Breast epithelium (tissue), 4 donors: Measurements from ENCODE around the gene TENM4. TPM values are rescaled to one million over a fixed set of nuclear protein-coding genes. Genes with fewer than 3 reads are reported as not detected.

Source experiments
- DNase-seq, 2 donors: peaks; one replicate each; pipeline ENCODE4 v3.0.0-alpha.2; 2019; ENCODE audit warnings: low spot score in 2 of 2
- H3K27ac ChIP-seq, 2 donors: fragments of 200-600 bp; sonication (generic) in 1 of 2; one replicate each; pipeline ENCODE4 v1.5.1; 2016 to 2019; ENCODE audit warnings: mild to moderate bottlenecking in 1 of 2
- H3K27me3 ChIP-seq, 2 donors: fragments of 200-600 bp; sonication (generic) in 1 of 2; one replicate each; pipeline versions ENCODE4 v1.5.1 to v1.6.0; 2017 to 2019; ENCODE audit warnings: control low read depth in 1 of 2, mild to moderate bottlenecking in 1 of 2
- H3K36me3 ChIP-seq: fragments of 200-600 bp; one replicate; pipeline ENCODE4 v1.5.1; 2019
- H3K4me1 ChIP-seq, 2 donors: fragments of 200-600 bp; sonication (generic); one replicate each; pipeline ENCODE4 v1.5.1; 2016 to 2019; ENCODE audit warnings: control low read depth in 1 of 2
- H3K4me3 ChIP-seq, 3 donors: fragments of 200-600 bp; sonication (generic); 1 replicate in 2 of 3; 2 replicates in 1 of 3; pipeline ENCODE4 v1.5.1; 2016 to 2019; ENCODE audit warnings: mild to moderate bottlenecking in 3 of 3, moderate library complexity in 2 of 3
- H3K9me3 ChIP-seq, 2 donors: fragments of 200-600 bp; sonication (generic) in 1 of 2; one replicate each; pipeline ENCODE4 v1.5.1; 2016 to 2019; ENCODE audit warnings: control low read depth in 1 of 2
- POLR2A ChIP-seq: fragments of 450-650 bp; IDR thresholded peaks from one replicate; pipeline ENCODE4 v1.6.1; 2016; ENCODE audit warnings: antibody characterized with exemption, mild to moderate bottlenecking, moderate library complexity
- POLR2AphosphoS5 ChIP-seq, 3 donors: sonication (generic); formaldehyde crosslinking; IDR thresholded peaks; one replicate each; pipeline ENCODE4 v1.6.1; 2017; ENCODE audit warnings: antibody characterized with exemption in 3 of 3
- intact Hi-C: fragments of 100-400 bp; cut with DNase I; formaldehyde crosslinking; loops from one replicate; pipeline ENCODE4 v1.15.1; 2023; ENCODE audit warnings: low total_unique reads
- total RNA-seq, 3 donors: library from RNA; depleted of rRNA; stranded (reverse); fragments of >200 nt; gene quantifications; one replicate each; pipeline ENCODE4 v1.1.0, GENCODE V29; 2016
- TF ChIP-seq, protein P1 (sequence below), 3 donors: fragments of 450-650 bp; IDR thresholded peaks; one replicate each; pipeline ENCODE4 v1.5.1; 2016 to 2017; ENCODE audit warnings: antibody characterized with exemption in 3 of 3, mild to moderate bottlenecking in 3 of 3, moderate library complexity in 3 of 3

Gene TENM4
- total RNA-seq, 3 donors from 2014 or later: 0.29 to 7.9 (median 4.8) TPM

- Histone ChIP-seq H3K4me3 (no peak overlapping the region), H3K27me3 (no peaks in the 10 kb centered on the region), H3K9me3 (no peaks in the 10 kb centered on the region), H3K4me1 (no peaks in the 10 kb centered on the region), H3K27ac (no peak overlapping the region), H3K36me3 (no peaks in the 10 kb centered on the region)
- TF ChIP-seq POLR2A (no peak), POLR2AphosphoS5 (IDR thresholded peaks at IDR 0.05) (no peak)
- TF ChIP-seq, protein P1, sequence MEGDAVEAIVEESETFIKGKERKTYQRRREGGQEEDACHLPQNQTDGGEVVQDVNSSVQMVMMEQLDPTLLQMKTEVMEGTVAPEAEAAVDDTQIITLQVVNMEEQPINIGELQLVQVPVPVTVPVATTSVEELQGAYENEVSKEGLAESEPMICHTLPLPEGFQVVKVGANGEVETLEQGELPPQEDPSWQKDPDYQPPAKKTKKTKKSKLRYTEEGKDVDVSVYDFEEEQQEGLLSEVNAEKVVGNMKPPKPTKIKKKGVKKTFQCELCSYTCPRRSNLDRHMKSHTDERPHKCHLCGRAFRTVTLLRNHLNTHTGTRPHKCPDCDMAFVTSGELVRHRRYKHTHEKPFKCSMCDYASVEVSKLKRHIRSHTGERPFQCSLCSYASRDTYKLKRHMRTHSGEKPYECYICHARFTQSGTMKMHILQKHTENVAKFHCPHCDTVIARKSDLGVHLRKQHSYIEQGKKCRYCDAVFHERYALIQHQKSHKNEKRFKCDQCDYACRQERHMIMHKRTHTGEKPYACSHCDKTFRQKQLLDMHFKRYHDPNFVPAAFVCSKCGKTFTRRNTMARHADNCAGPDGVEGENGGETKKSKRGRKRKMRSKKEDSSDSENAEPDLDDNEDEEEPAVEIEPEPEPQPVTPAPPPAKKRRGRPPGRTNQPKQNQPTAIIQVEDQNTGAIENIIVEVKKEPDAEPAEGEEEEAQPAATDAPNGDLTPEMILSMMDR (IDR thresholded peaks at IDR 0.05): no peak
- no peak for DNase-seq
- intact Hi-C loops: no loop called here
These were observed 530.5 kb downstream of the TENM4 start for GRCh38 chr11:78910322-78910721.

DNA sequence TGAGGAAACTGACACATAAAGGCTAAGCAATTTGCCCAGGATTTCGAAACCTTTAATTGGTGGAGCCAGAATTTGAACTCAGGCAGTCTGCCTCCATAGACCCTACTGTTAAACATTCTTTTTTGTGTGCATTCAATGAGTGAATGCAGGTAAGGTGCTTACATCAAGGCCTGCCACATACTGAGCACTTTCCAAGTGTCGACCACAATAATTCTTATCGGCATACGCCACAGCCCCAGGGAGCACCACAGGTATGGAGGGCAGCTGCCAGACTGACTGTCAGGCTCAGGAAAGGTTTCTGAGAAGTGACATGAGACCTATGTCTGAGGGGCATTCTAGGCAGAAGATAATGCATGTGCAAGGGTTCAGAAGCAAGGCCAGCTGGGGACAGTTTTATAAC lies 531.4 kb downstream of the TENM4 start:
- no peak overlapping the region for H3K27ac ChIP-seq
- no peaks in the 10 kb centered on the region for H3K27me3 ChIP-seq
- H3K36me3 ChIP-seq: no peaks in the 10 kb centered on the region
- H3K4me1 ChIP-seq: no peaks in the 10 kb centered on the region
- intact Hi-C loops: no loop called here
- no peaks in the 10 kb centered on the region for H3K9me3 ChIP-seq
- no peak overlapping the region for H3K4me3 ChIP-seq
- no peak for DNase-seq
- TF ChIP-seq, protein P1 (IDR thresholded peaks at IDR 0.05): no peak
- TF ChIP-seq POLR2A (no peak), POLR2AphosphoS5 (IDR thresholded peaks at IDR 0.05) (no peak)

DNA sequence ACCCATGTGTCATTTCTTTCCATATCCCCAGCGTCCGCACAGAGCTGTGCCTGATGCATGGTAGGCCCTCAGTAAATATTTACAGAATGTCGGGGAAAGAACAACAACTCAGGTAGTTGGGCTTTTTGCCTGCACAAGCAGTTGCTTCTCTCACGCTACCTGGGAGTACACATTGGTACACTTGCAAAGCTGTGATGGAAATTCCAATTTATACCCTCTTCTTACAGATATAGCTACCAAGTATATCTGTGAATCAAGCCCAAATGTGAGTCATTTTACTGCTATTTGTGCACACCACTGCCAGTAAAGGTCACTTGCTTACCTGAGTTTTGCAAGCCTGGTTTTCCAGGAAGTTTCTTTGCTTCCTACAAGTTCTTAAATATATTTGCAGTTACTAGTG lies 533.2 kb downstream of the TENM4 start:
- Histone ChIP-seq H3K9me3 (no peaks in the 10 kb centered on the region), H3K27ac (no peak overlapping the region), H3K36me3 (no peaks in the 10 kb centered on the region), H3K4me1 (no peaks in the 10 kb centered on the region), H3K27me3 (peaks cover 0 to under 1% of the 10 kb centered on the region in 2 donors), H3K4me3 (no peak overlapping the region)
- intact Hi-C loops: no loop called here
- TF ChIP-seq POLR2AphosphoS5 (IDR thresholded peaks at IDR 0.05): no peak
- no peak for TF ChIP-seq POLR2A
- TF ChIP-seq, protein P1 (IDR thresholded peaks at IDR 0.05): no peak
- DNase-seq: no peak

DNA sequence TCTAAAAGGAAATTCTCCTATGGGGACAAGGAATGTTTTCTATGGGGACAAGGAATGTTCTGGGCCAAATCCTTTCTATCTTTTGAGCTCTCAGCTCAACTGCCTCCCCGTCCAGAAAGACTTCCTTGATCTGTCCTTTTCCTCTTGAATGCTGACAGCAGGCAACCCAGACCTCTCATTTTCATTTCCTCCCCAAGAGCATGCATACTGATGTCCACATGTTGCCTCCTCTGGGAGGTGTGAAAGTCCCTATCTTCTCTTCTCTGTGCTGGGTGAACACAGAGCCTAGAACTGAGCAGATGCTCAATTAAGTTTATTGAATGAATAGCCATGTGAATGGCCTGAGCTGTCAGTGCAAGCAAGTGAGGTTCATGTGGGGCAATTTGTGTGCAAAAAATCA lies 534.3 kb downstream of the TENM4 start:
- no peak for DNase-seq
- no peak for TF ChIP-seq POLR2AphosphoS5 (IDR thresholded peaks at IDR 0.05)
- Histone ChIP-seq H3K36me3 (no peaks in the 10 kb centered on the region), H3K27ac (no peak overlapping the region), H3K27me3 (peaks cover 0 to 5% of the 10 kb centered on the region in 2 donors), H3K9me3 (no peaks in the 10 kb centered on the region), H3K4me1 (no peaks in the 10 kb centered on the region), H3K4me3 (no peak overlapping the region)
- intact Hi-C loops: no loop called here

- no peak for DNase-seq
- intact Hi-C loops: no loop called here
- H3K27me3 ChIP-seq: peaks cover 0 to 5% of the 10 kb centered on the region in 2 donors
- no peaks in the 10 kb centered on the region for H3K9me3 ChIP-seq
- TF ChIP-seq, protein P1 (IDR thresholded peaks at IDR 0.05): no peak
- no peak for TF ChIP-seq POLR2AphosphoS5 (IDR thresholded peaks at IDR 0.05)
- TF ChIP-seq POLR2A: no peak
- no peak overlapping the region for H3K27ac ChIP-seq
- no peak overlapping the region for H3K4me3 ChIP-seq
- no peaks in the 10 kb centered on the region for H3K4me1 ChIP-seq
- no peaks in the 10 kb centered on the region for H3K36me3 ChIP-seq
These were observed 535.1 kb downstream of the TENM4 start for GRCh38 chr11:78905756-78906155.
